Measurements from ENCODE around the gene INPP5F. TPM values are rescaled to one million over a fixed set of nuclear protein-coding genes. Genes with fewer than 3 reads are reported as not detected.

Gene INPP5F
- total and polyA plus RNA-seq, 5 experiments from 2014 or later = 1.4 to 10.9 (median 2.5) TPM

GRCh38 chr10:119849031-119849789, 123.4 kb downstream of the INPP5F start:
- Mint-ChIP-seq H3K4me1 (peaks cover 0 to 1% (median 0%) of the 10 kb centered on the region in 4 donors), H3K9me3 (no peaks in the 10 kb centered on the region), H3K27ac (peak overlapping the region in 1 of 10 donors; percentile 57), H3K36me3 (peaks cover 7 to 89% (median 29%) of the 10 kb centered on the region in 3 donors), H3K27me3 (no peaks in the 10 kb centered on the region), H3K4me3 (no peak overlapping the region)
- POLR2A ChIA-PET = interaction anchor here (1.0 kb wide), 1 partner anchor 10 kb away, joined by 3 read pairs; no protein-coding TSS in a partner anchor
- ATAC-seq (no peak), DNase-seq (no peak)

GRCh38 chr10:119849944-119850343, 124.1 kb downstream of the INPP5F start:
- Mint-ChIP-seq H3K9me3 (no peaks in the 10 kb centered on the region), H3K27me3 (no peaks in the 10 kb centered on the region), H3K36me3 (peaks cover 7 to 83% (median 28%) of the 10 kb centered on the region in 3 donors), H3K27ac (no peak overlapping the region), H3K4me3 (no peak overlapping the region), H3K4me1 (peaks cover 0 to 2% (median 0%) of the 10 kb centered on the region in 4 donors)
- ATAC-seq (no peak), DNase-seq (no peak)
- POLR2A ChIA-PET = interaction anchor here (0.7 to 1.0 kb wide), 2 partner anchors 10 to 723 kb away, joined by 3 read pairs; no protein-coding TSS in a partner anchor

- POLR2A ChIA-PET = no interaction called here
- peak overlapping the region in 2 of 10 donors; percentile 29 to 31 for H3K27ac Mint-ChIP-seq
- no peak for ATAC-seq
- peaks cover 2 to 83% (median 27%) of the 10 kb centered on the region in 3 donors for H3K36me3 Mint-ChIP-seq
- no peak overlapping the region for H3K4me3 Mint-ChIP-seq
- no peaks in the 10 kb centered on the region for H3K9me3 Mint-ChIP-seq
- peaks cover 0 to 4% (median 0%) of the 10 kb centered on the region in 4 donors for H3K4me1 Mint-ChIP-seq
- no peaks in the 10 kb centered on the region for H3K27me3 Mint-ChIP-seq
- no peak for DNase-seq
These were observed 126.4 kb downstream of the INPP5F start for GRCh38 chr10:119852277-119852676.

- Mint-ChIP-seq H3K9me3 (no peaks in the 10 kb centered on the region), H3K4me3 (no peak overlapping the region), H3K4me1 (peaks cover 0 to 4% (median 0%) of the 10 kb centered on the region in 4 donors), H3K27me3 (no peaks in the 10 kb centered on the region), H3K27ac (peak overlapping the region in 1 of 10 donors; percentile 29), H3K36me3 (peaks cover 0 to 81% (median 24%) of the 10 kb centered on the region in 3 donors)
- DNase-seq = no peak
- no peak for ATAC-seq
- POLR2A ChIA-PET = no interaction called here
These were observed 127.0 kb downstream of the INPP5F start for GRCh38 chr10:119852822-119853221.

GRCh38 chr10:119853574-119853973, 127.7 kb downstream of the INPP5F start:
- no peaks in the 10 kb centered on the region for H3K9me3 Mint-ChIP-seq
- ATAC-seq = no peak
- H3K27me3 Mint-ChIP-seq = no peaks in the 10 kb centered on the region
- no peak for DNase-seq
- no peak overlapping the region for H3K4me3 Mint-ChIP-seq
- POLR2A ChIA-PET = interaction anchor here (0.7 kb wide), 2 partner anchors 8 to 170 kb away, joined by 3 read pairs; no protein-coding TSS in a partner anchor
- H3K36me3 Mint-ChIP-seq = peaks cover 0 to 78% (median 24%) of the 10 kb centered on the region in 3 donors
- H3K27ac Mint-ChIP-seq = peak overlapping the region in 1 of 10 donors; percentile 74
- H3K4me1 Mint-ChIP-seq = peaks cover 0 to 4% (median 0%) of the 10 kb centered on the region in 4 donors

- Mint-ChIP-seq H3K4me1 (peaks cover 12 to 31% (median 28%) of the 10 kb centered on the region in 4 donors), H3K4me3 (no peak overlapping the region), H3K9me3 (no peaks in the 10 kb centered on the region), H3K36me3 (peaks cover 0 to 48% (median 11%) of the 10 kb centered on the region in 3 donors), H3K27ac (no peak overlapping the region), H3K27me3 (no peaks in the 10 kb centered on the region)
- ATAC-seq (no peak), DNase-seq (no peak)
- POLR2A ChIA-PET = interaction anchor here (0.9 kb wide), 1 partner anchor 15 kb away, joined by 4 read pairs; the partner anchor contains the start of gene MCMBP
These were observed 132.2 kb downstream of the INPP5F start for GRCh38 chr10:119858063-119858462.

GRCh38 chr10:119859420-119860258, 133.8 kb downstream of the INPP5F start:
- Mint-ChIP-seq H3K27ac (peak overlapping the region in 7 of 10 donors; percentile 14 to 81 (median 54)), H3K27me3 (no peaks in the 10 kb centered on the region), H3K9me3 (peaks cover 0 to 11% (median 5%) of the 10 kb centered on the region in 9 donors), H3K36me3 (peaks cover 9 to 40% (median 14%) of the 10 kb centered on the region in 3 donors), H3K4me1 (peaks cover 14 to 35% (median 35%) of the 10 kb centered on the region in 4 donors), H3K4me3 (no peak overlapping the region)
- POLR2A ChIA-PET = interaction anchor here (1.0 to 1.5 kb wide), 2 partner anchors 13 to 134 kb away, joined by 4 to 5 read pairs; partner anchors contain the start of genes INPP5F and MCMBP
- peak in 3 of 10 donors; percentile 44 to 59 (median 54) for DNase-seq
- ATAC-seq = peak; percentile 65 to 66

- H3K27me3 Mint-ChIP-seq = no peaks in the 10 kb centered on the region
- ATAC-seq (no peak), DNase-seq (no peak)
- peaks cover 0 to 16% (median 7%) of the 10 kb centered on the region in 9 donors for H3K9me3 Mint-ChIP-seq
- peaks cover 13 to 49% (median 45%) of the 10 kb centered on the region in 4 donors for H3K4me1 Mint-ChIP-seq
- POLR2A ChIA-PET = interaction anchor here (1.5 kb wide), 1 partner anchor 12 kb away, joined by 5 read pairs; the partner anchor contains the start of gene MCMBP
- H3K4me3 Mint-ChIP-seq = no peak overlapping the region
- peak overlapping the region in 6 of 10 donors; percentile 10 to 45 (median 26) for H3K27ac Mint-ChIP-seq
- peaks cover 11 to 34% (median 17%) of the 10 kb centered on the region in 3 donors for H3K36me3 Mint-ChIP-seq
These were observed 135.2 kb downstream of the INPP5F start for GRCh38 chr10:119860866-119861607.

- Mint-ChIP-seq H3K9me3 (peaks cover 0 to 16% (median 7%) of the 10 kb centered on the region in 9 donors), H3K36me3 (peaks cover 11 to 26% (median 14%) of the 10 kb centered on the region in 3 donors), H3K27ac (peak overlapping the region in 1 of 10 donors; percentile 37), H3K27me3 (no peaks in the 10 kb centered on the region), H3K4me3 (no peak overlapping the region), H3K4me1 (peaks cover 17 to 56% (median 54%) of the 10 kb centered on the region in 4 donors)
- DNase-seq (no peak), ATAC-seq (no peak)
- POLR2A ChIA-PET = interaction anchor here (0.9 kb wide), 1 partner anchor 10 kb away, joined by 3 read pairs; the partner anchor contains the start of gene MCMBP
These were observed 136.7 kb downstream of the INPP5F start for GRCh38 chr10:119862524-119862923.

- Mint-ChIP-seq H3K9me3 (peaks cover 0 to 16% (median 7%) of the 10 kb centered on the region in 9 donors), H3K27ac (peak overlapping the region in 5 of 10 donors; percentile 16 to 83 (median 57)), H3K27me3 (no peaks in the 10 kb centered on the region), H3K36me3 (peaks cover 11 to 16% (median 14%) of the 10 kb centered on the region in 3 donors), H3K4me1 (peaks cover 21 to 70% (median 67%) of the 10 kb centered on the region in 4 donors), H3K4me3 (no peak overlapping the region)
- DNase-seq (no peak), ATAC-seq (no peak)
- POLR2A ChIA-PET = interaction anchor here (1.3 kb wide), 1 partner anchor 9 kb away, joined by 5 read pairs; the partner anchor contains the start of gene MCMBP
These were observed 138.2 kb downstream of the INPP5F start for GRCh38 chr10:119863951-119864565.

GRCh38 chr10:119865699-119866240, 139.9 kb downstream of the INPP5F start:
- H3K4me1 Mint-ChIP-seq = peaks cover 17 to 71% (median 66%) of the 10 kb centered on the region in 4 donors
- H3K4me3 Mint-ChIP-seq = no peak overlapping the region
- POLR2A ChIA-PET = no interaction called here
- no peaks in the 10 kb centered on the region for H3K27me3 Mint-ChIP-seq
- DNase-seq = no peak
- peak overlapping the region in 2 of 10 donors; percentile 38 to 65 for H3K27ac Mint-ChIP-seq
- peaks cover 11 to 14% (median 12%) of the 10 kb centered on the region in 3 donors for H3K36me3 Mint-ChIP-seq
- peaks cover 0 to 16% (median 7%) of the 10 kb centered on the region in 9 donors for H3K9me3 Mint-ChIP-seq
- no peak for ATAC-seq

Data from naive thymus-derived CD8-positive, alpha-beta T cell (primary cell).